Left lung (tissue), 10 donors: ENCODE results near the gene CACNB1. TPM values are rescaled to one million over a fixed set of nuclear protein-coding genes. Genes with fewer than 3 reads are reported as not detected.

ENCODE experiments used
- ATAC-seq: fragments of 200-7000 bp; cut with Tn5 transposase; one replicate; pipeline ENCODE4 v1.9.1; 2020; ENCODE audit warnings: moderate library complexity
- DNase-seq, 4 donors: peaks; one replicate each; pipeline ENCODE4 v3.0.0-alpha.2; 2013 to 2020
- H3K27ac ChIP-seq, 2 donors: fragments of 200-600 bp; sonication (generic) in 1 of 2; one replicate each; pipeline versions ENCODE4 v1.5.0 to v1.8.0; 2020 to 2021
- H3K27me3 ChIP-seq, 2 donors: fragments of 200-600 bp; sonication (generic) in 1 of 2; one replicate each; pipeline versions ENCODE4 v1.5.0 to v1.8.0; 2020 to 2021
- H3K36me3 ChIP-seq, 2 donors: fragments of 200-600 bp; sonication (generic) in 1 of 2; one replicate each; pipeline versions ENCODE4 v1.5.0 to v1.8.0; 2020 to 2021
- H3K4me1 ChIP-seq, 2 donors: fragments of 200-600 bp; one replicate each; pipeline ENCODE4 v1.8.0; 2021
- H3K4me3 ChIP-seq, 2 donors: fragments of 200-600 bp; sonication (generic) in 1 of 2; one replicate each; pipeline versions ENCODE4 v1.5.0 to v1.8.0; 2020 to 2021; ENCODE audit warnings: mild to moderate bottlenecking in 1 of 2
- H3K9me3 ChIP-seq, 2 donors: fragments of 200-600 bp; sonication (generic) in 1 of 2; one replicate each; pipeline versions ENCODE4 v1.5.0 to v1.8.0; 2020 to 2021
- intact Hi-C, 2 donors: fragments of 100-400 bp; cut with DNase I; formaldehyde crosslinking; loops; one replicate each; pipeline versions ENCODE4 v1.11.2 to v1.14.2; 2022
- polyA plus RNA-seq, 6 donors: library from polyadenylated mRNA; unstranded; fragments of 120-200 nt; gene quantifications; one replicate each; pipeline ENCODE4 v1.2.1, GENCODE V29; 2013; ENCODE audit not compliant: insufficient read length in 6 of 6
- total RNA-seq, 2 donors: library from RNA; stranded (reverse); fragmentation: NEBNext Ultra II Directional; extraction: Animal tissue kit (Norgen Biotek cat#: 25700); gene quantifications; one replicate each; pipeline ENCODE4 v1.2.1, GENCODE V29; 2021
- TF ChIP-seq, protein P1 (sequence below), 2 donors: fragments of 200-600 bp; sonication (generic) in 1 of 2; IDR thresholded peaks; one replicate each; pipeline versions ENCODE4 v1.5.0 to v1.8.0; 2021; ENCODE audit warnings: antibody characterized with exemption in 2 of 2
- donor health status: DM: no; HTN: yes; CAD: no.
- donor health status: DM: no; HTN: no; CAD: no.

The CACNB1 gene
- total and polyA plus RNA-seq, 8 donors, result 9.4 to 31.4 (median 13.3) TPM

DNA sequence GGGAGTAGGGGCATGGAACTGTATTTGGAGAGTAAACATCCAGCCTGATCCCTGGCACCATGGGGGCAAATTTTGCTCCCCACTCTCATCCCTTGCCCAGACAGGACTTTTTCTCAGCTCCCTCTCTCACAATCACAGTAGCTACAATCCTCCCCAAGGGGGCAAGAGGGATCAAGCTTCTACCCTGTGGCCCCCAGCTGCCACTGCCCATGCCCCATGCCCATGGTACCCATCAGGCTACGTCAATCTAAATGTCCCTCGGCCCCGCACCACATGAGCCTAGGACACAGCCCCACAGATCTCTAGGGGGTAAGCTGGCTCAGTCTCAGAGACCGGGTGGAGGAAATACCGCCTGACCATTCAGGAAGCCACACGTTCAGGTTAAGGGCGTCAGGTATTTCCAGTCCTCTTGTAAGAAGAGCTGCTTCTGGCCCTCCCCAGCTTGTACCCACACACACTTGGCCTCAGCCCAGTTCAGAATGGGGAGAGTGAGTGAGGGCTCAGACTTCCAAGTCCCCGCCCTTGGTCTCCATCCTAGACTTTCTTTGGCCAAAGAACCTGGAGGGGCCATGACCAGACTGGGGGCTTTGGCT, 1.8 kb downstream of the CACNB1 start:
- intact Hi-C loops, result no loop called here
- Histone ChIP-seq H3K27me3 (peaks cover 0 to 23% of the 10 kb centered on the region in 2 donors), H3K4me3 (peak overlapping the region in 1 of 2 donors; percentile 58), H3K4me1 (peaks cover 14 to 54% of the 10 kb centered on the region in 2 donors), H3K27ac (peak overlapping the region; percentile 43 to 73), H3K9me3 (no peaks in the 10 kb centered on the region), H3K36me3 (peaks cover 0 to 35% of the 10 kb centered on the region in 2 donors)
- peak in 2 of 4 donors; percentile 71 to 77 for DNase-seq
- peak; percentile 46 for ATAC-seq
- TF ChIP-seq, protein P1, sequence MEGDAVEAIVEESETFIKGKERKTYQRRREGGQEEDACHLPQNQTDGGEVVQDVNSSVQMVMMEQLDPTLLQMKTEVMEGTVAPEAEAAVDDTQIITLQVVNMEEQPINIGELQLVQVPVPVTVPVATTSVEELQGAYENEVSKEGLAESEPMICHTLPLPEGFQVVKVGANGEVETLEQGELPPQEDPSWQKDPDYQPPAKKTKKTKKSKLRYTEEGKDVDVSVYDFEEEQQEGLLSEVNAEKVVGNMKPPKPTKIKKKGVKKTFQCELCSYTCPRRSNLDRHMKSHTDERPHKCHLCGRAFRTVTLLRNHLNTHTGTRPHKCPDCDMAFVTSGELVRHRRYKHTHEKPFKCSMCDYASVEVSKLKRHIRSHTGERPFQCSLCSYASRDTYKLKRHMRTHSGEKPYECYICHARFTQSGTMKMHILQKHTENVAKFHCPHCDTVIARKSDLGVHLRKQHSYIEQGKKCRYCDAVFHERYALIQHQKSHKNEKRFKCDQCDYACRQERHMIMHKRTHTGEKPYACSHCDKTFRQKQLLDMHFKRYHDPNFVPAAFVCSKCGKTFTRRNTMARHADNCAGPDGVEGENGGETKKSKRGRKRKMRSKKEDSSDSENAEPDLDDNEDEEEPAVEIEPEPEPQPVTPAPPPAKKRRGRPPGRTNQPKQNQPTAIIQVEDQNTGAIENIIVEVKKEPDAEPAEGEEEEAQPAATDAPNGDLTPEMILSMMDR (IDR thresholded peaks at IDR 0.05), result no peak

DNA sequence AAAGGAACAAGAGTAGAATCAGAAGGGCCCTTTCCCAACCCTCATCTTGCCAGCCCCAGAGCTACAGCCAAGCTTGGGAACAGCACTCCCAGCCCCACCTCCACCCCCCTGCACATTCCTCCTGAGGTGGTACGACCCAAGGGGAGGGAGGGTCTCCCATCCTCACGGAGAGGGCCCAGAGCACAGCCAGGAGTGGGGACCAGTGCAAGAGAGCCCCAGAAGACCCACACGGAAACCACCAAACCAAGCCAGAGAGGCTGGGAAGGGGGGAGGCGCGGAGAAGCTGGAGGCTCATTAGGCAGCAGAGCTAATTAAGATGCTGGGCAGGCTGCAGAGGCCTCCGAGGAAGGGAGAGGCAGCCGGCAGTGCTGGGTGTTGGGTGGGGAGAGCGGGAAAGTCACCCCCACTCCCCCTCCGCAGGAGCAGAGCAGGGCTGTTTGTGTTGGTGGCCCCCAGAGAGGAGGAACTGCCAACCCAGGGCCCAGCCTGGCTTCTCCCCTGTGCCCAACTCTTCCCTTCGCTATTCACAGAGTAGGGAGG, 2.4 kb downstream of the CACNB1 start:
- Histone ChIP-seq H3K9me3 (no peaks in the 10 kb centered on the region), H3K4me3 (peak overlapping the region in 1 of 2 donors; percentile 58), H3K4me1 (peaks cover 13 to 54% of the 10 kb centered on the region in 2 donors), H3K36me3 (peaks cover 0 to 41% of the 10 kb centered on the region in 2 donors), H3K27me3 (peaks cover 0 to 23% of the 10 kb centered on the region in 2 donors), H3K27ac (peak overlapping the region; percentile 43 to 73)
- intact Hi-C loops, result no loop called here
- ATAC-seq (peak; percentile 8), DNase-seq (no peak)
- TF ChIP-seq, protein P1 (IDR thresholded peaks at IDR 0.05), result no peak

- Histone ChIP-seq H3K36me3 (peaks cover 0 to 48% of the 10 kb centered on the region in 2 donors), H3K27ac (peak overlapping the region in 1 of 2 donors; percentile 73), H3K27me3 (peaks cover 0 to 23% of the 10 kb centered on the region in 2 donors), H3K4me3 (peak overlapping the region in 1 of 2 donors; percentile 58), H3K4me1 (peaks cover 13 to 50% of the 10 kb centered on the region in 2 donors), H3K9me3 (no peaks in the 10 kb centered on the region)
- TF ChIP-seq, protein P1 (IDR thresholded peaks at IDR 0.05), result peak in 1 of 2 donors; percentile 21
- intact Hi-C loops, result no loop called here
- DNase-seq (peak in 2 of 4 donors; percentile 55 to 64), ATAC-seq (peak; percentile 30)
Observed at GRCh38 chr17:39194089-39194984, 3.1 kb downstream of the CACNB1 start.

DNA sequence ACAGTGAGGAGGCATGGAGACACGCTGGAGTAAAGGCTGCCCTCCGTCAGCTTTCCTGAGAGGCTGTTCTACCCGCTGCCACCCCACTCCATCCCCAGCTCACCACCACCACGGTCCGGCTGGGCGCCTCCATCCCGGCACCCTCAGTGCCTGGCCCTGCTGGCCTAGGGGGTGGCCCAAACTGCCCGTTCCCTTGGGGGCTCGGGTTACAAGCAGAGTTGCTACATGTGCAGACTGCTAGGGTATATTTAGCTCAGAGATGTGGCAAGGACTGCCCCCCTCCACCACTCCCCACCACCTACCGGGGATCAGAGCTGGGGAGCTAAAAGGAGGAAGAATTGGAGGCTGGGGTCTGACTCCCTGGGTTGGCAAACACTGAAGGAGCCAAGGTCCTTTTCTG, 4.1 kb downstream of the CACNB1 start:
- Histone ChIP-seq H3K4me3 (no peak overlapping the region), H3K4me1 (peaks cover 13 to 40% of the 10 kb centered on the region in 2 donors), H3K27me3 (peaks cover 0 to 23% of the 10 kb centered on the region in 2 donors), H3K36me3 (peaks cover 0 to 58% of the 10 kb centered on the region in 2 donors), H3K9me3 (no peaks in the 10 kb centered on the region), H3K27ac (no peak overlapping the region)
- no peak for DNase-seq
- no peak for ATAC-seq
- TF ChIP-seq, protein P1 (IDR thresholded peaks at IDR 0.05), result no peak
- intact Hi-C loops, result no loop called here
